ENCODE measurements around the gene MSANTD7.

GRCh38 chr10:14873090-14873760 is 35.1 kb downstream of the MSANTD7 start:
- TF ChIP-seq, protein P1, sequence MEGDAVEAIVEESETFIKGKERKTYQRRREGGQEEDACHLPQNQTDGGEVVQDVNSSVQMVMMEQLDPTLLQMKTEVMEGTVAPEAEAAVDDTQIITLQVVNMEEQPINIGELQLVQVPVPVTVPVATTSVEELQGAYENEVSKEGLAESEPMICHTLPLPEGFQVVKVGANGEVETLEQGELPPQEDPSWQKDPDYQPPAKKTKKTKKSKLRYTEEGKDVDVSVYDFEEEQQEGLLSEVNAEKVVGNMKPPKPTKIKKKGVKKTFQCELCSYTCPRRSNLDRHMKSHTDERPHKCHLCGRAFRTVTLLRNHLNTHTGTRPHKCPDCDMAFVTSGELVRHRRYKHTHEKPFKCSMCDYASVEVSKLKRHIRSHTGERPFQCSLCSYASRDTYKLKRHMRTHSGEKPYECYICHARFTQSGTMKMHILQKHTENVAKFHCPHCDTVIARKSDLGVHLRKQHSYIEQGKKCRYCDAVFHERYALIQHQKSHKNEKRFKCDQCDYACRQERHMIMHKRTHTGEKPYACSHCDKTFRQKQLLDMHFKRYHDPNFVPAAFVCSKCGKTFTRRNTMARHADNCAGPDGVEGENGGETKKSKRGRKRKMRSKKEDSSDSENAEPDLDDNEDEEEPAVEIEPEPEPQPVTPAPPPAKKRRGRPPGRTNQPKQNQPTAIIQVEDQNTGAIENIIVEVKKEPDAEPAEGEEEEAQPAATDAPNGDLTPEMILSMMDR (IDR thresholded peaks at IDR 0.05; ENCODE audit: poor library complexity), result no peak
- TF ChIP-seq EZH2 (IDR thresholded peaks at IDR 0.05; ENCODE audit: borderline replicate concordance), result no peak

Measured in hepatocyte (in vitro differentiated cells).